HL-60/S4 (cell line): ENCODE measurements around the gene IZUMO4.

Source experiments
- in situ Hi-C: fragments of 300-500 bp; cut with MboI; formaldehyde crosslinking; loops from 2 replicates; pipeline ENCODE4 v1.14.3; 2022; ENCODE audit warnings: low sequenced_read_pairs

IZUMO4 gene

GRCh38 chr19:2058570-2059421 is 37.9 kb upstream of the IZUMO4 start:
- in situ Hi-C loops = no loop called here

GRCh38 chr19:2059422-2060201 is 37.1 kb upstream of the IZUMO4 start:
- in situ Hi-C loops = no loop called here

DNA sequence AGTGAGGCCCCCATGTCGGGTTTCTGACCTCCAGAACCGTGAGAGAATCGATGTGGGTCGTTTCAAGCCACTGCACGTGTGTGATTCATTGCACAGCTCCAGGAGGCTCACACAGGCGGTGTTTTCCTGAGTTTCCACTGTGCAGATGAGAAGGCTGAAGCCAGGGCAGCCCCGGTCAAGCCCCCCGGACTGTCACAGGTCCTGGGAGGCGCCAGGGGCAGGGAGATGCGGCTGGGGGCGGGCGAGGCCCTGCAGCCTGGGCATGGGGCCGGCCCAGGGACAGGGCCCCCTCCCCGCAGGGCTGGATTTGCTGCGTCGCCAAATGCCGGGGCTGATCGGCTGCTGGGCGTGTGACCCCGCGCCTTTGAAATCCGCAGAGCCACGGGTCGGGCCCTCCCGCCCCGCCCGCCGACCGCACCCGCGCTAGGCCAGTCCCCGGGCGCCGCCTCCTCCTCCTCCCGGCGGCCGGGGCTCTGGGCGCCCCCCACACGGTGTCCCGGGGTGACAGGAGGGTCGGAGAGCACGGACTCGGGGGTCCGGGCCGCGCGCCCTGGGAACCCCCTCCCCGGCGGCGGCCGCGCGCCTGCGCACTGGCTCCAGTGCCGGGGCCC is 35.7 kb upstream of the IZUMO4 start:
- in situ Hi-C loops = no loop called here

- in situ Hi-C loops = no loop called here
Observed at GRCh38 chr19:2061495-2062388, 35.0 kb upstream of the IZUMO4 start.

- in situ Hi-C loops = no loop called here
Observed at GRCh38 chr19:2062389-2062729, 34.4 kb upstream of the IZUMO4 start.

DNA sequence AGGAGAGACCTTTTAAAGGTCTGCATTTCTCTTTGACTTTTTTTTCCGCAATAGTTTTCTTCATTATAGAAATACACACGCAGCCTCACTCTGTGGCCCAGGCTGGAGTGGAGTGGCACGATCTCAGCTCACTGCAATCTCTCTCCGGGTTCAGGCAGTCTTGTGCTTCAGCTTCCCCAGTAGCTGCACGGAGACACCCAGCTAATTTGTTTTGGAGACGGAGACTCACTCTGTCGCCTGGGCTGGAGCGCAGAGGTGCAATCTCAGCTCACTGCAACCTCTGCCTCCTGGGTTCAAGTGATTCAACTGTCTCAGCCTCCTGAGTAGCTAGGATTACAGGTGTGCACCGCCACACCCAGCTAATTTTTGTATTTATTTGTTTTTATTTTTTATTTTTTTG is 33.9 kb upstream of the IZUMO4 start:
- in situ Hi-C loops = no loop called here

DNA sequence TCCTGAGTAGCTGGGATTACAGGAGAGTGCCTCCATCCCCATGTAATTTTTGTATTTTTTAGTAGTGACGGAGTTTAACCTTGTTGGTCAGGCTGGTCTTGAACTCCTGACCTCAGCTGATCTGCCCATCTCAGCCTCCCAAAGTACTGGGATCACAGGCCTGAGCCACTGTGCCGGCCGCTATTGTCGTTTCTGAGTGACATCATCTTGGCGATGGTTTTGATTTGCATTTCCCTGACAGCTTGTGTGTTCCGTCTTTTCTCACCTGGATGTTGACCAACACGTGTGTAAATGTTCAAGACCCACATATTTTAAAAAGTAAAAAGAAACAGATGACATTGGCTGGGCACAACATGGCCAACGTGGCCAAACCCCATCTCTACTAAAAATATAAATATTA is 32.9 kb upstream of the IZUMO4 start:
- in situ Hi-C loops = no loop called here

- in situ Hi-C loops = no loop called here
Observed at GRCh38 chr19:2064395-2064787, 32.3 kb upstream of the IZUMO4 start.

DNA sequence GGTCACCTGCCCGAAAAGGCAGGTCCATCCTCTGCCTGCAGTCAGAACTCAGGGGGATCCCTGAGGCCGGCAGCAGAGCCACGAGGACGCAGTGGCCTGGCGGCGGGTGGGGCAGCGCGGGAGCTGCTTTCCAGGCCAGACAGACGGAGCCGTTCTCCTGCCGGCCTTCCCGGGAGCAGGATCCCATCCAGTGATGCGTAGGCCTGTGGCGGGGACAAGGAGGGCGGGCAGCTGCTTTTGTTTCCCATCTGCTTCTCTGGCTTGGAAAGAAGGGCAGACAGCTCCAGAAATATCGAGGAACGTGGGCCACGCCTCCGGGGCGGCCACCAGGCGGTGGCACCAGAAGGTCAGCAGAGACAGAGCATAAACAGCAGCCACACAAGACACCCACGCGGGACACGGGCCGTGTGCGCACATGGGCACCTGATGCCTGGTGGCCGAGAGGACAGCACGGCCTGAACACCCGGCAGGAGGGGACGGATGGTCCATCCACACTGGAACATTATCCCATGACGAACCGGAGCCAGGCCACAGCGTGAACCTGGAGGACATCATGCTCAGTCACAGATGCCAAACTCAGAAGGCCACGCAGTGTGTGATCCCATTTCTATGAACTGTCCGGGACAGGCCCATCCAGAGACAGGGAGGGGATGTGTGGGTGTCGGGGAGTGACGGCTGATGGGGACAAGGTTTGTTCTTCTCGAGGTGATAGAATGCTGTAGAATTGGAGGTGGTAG is 31.8 kb upstream of the IZUMO4 start:
- in situ Hi-C loops = no loop called here

GRCh38 chr19:2070436-2070827 is 26.3 kb upstream of the IZUMO4 start:
- in situ Hi-C loops = no loop called here

DNA sequence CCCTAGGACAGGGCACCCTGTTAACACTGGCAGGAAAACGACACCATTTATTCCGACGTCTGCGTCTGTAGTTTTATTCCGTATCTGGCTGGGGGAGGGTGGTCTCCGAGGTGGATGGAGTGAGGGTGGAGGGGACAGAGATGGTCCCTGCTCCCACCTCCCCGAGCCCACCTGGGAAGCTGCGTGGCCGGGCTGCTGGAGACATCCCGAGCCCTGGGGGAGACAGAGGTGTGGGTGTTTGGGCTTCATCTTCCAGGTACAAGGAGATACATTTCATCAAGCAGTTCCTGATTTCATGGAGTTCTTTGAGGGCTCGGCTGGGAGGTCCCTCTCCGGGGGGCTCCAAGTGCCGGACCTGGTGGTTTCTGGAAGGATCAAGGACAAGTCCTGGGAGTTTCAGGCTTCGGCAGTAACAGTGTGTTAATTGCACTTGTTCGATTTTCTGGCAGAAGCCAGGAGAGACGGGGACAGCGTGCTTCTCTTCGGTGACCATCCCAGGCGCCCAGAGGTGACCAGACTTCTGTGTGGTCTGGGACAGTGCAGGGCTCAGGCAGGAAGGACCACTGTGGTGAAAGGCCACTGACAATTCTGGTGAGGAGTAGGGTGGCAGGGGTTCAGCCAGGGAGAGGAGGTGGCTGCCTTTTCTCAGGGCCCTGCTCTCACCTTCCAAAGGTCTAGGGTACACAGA is 25.6 kb upstream of the IZUMO4 start:
- in situ Hi-C loops = no loop called here

- in situ Hi-C loops = no loop called here
Observed at GRCh38 chr19:2072757-2073551, 23.8 kb upstream of the IZUMO4 start.

DNA sequence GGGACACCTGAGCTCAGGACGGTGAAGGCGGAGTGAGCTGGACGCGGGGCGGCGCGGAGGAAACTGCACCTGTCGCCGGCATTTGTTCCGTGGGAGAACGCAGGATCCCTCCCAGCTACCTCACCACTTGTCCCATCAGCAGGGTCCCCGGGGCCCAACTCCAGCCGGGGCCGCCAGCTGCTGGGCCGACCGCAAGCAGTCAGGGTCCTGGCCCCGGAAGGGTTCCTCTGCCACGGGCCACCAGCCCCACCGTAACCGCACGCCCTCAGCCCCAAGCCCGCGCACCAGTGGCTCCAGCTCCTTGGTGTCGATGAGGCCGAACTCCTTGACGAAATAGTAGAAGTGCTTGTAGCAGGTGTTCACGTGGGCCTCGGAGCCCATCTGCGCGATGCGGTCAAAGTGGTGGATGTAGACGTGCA is 20.2 kb upstream of the IZUMO4 start:
- in situ Hi-C loops = no loop called here

DNA sequence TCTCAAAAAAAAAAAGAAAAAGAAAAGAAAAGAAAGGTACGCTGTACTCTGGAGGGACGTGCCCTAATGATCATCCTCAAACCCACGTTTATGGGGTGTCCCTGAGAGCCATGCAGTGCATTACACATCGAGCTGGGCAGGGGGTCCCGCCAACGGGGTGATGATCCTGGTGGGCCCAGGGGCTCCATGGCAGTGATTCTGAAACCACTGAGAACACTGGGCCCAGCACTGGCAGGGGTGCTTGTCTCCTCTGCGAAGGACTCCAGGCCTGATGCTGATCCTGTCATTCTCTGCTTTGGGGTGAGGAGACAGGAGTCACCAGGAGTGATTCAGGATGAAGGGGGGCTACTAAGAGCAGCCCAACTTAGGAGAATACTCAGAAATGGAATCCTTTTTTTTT is 19.3 kb upstream of the IZUMO4 start:
- in situ Hi-C loops = no loop called here

DNA sequence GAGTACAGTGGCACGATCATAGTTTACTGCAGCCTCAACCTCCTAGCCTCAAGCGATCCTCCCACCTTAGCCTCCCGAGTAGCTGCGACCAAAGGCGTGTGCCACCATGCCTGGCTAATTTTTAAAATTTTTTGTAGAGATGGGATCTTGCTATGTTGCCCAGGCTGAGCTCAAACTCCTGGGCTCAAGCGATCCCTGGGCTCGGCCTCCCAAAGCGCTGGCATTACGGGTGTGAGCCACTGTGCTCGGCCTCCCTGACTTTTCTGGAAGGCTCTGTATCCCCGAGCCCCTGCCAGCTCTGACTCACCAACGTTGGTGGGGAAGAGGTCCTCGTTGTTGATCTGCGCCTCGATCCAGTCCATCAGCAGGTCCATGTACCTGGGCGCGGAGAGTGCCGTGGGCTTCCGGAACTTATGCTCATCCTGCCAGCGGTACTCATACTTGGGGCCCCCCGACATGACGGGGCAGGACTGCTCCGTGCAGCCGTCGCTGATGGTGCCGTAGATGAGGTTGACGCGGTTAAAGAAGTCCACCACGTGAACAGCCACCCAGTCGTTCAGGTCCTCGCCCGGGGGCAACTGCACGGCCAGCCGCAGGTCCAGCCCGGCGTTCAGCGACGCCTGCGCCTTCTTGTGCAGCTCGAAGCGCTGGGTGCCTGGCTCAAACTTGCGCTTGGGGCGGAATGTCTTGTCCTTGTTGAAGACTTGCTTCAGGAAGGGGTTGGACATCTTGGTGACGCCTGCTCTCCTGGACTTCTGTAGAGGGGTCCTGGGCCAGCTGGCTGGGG is 18.7 kb upstream of the IZUMO4 start:
- in situ Hi-C loops = no loop called here

DNA sequence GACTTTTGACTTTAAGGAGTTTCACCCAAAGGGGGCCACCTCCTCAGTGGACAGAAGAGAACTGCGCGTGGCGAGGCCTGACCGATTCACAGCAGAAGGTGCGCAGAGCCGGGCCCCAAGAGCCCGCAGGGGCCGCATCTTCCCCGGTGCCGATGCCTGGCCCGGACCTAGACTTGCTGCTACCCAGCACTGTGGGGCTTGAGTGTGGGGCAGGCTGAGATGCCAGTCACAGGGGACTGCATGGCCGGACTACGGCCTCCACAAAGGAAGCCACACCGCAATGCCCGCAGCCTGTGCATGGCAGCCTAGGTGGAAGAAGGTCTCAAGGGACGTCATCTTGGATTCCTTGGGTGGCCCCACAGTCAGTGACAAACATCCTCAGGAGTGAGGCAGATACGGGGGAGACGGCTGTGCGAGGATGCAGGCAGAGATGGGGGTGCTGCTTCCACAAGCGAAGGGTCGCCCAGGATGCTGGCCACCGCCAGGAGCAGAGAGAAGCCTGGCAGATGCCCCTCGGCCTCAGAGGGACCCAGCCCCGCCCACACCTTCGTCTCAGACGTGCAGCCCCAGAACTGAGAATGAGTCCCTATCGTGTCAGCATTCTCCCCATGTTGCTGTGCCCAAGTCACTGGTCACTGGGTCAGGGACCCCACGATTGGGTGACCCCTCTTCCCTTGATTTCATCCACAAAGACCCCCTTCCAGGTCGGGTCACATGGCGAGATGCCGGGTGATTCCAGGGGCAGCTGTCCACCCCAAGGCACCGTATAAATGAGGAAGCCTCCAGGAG is 17.4 kb upstream of the IZUMO4 start:
- in situ Hi-C loops = no loop called here

DNA sequence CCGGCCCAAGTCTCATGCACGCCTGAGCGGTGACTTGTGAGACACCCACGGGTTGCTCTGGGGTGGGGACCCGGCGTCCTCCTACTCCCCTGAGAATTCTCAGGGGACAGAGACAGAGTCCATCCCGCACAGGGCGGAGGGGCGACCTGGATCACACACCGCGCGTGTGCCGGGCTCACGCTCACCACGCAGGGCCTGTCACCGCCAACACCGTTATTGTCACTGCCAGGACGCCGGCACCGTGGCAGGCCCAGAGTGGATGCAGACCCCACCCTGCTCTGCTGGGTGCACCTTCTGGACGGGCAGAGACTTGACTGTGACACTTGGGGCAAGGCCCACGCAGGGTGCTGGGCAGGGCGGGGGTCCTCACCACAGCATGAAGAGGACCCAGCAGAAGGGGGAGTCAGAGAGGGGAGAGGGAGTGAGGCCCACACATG is 16.8 kb upstream of the IZUMO4 start:
- in situ Hi-C loops = no loop called here
